Urinary bladder (tissue), 4 donors: ENCODE results near the gene DELE1. TPM values are rescaled to one million over a fixed set of nuclear protein-coding genes. Genes with fewer than 3 reads are reported as not detected.

Experiments
- DNase-seq: peaks from one replicate; pipeline ENCODE4 v3.0.0-alpha.2; 2015; ENCODE audit errors: extremely low spot score
- H3K27ac ChIP-seq: one replicate; pipeline ENCODE4 v1.5.1; 2013; ENCODE audit warnings: low read depth, mild to moderate bottlenecking, moderate library complexity
- H3K36me3 ChIP-seq: one replicate; pipeline ENCODE4 v1.6.1; 2013; ENCODE audit warnings: mild to moderate bottlenecking, moderate library complexity; ENCODE audit not compliant: insufficient read depth
- H3K4me1 ChIP-seq: one replicate; pipeline ENCODE4 v1.6.1; 2013; ENCODE audit warnings: mild to moderate bottlenecking, moderate library complexity; ENCODE audit not compliant: insufficient read depth
- H3K4me3 ChIP-seq: one replicate; pipeline ENCODE4 v1.5.1; 2013; ENCODE audit warnings: low read depth, low read length
- WGBS: extraction: QIAGEN DNeasy Blood & Tissue Kit; methylation state at CpG from one replicate; pipeline ENCODE4 v1.1.7; 2013; 5-methylcytosine and 5-hydroxymethylcytosine counted together
- polyA plus RNA-seq: library from polyadenylated mRNA; stranded (reverse); fragments of 200-250 nt; gene quantifications from one replicate; pipeline ENCODE4 v1.2.3, GENCODE V29; 2013
- total RNA-seq: library from RNA; depleted of rRNA; stranded (reverse); fragments of >200 nt; gene quantifications from one replicate; pipeline ENCODE4 v1.2.3, GENCODE V29; 2014
- donor health status: healthy with polysubstance abuse.
- donor health status: healthy.

Gene DELE1
- total and polyA plus RNA-seq, 2 donors, result 50.5 to 55.9 TPM

DNA sequence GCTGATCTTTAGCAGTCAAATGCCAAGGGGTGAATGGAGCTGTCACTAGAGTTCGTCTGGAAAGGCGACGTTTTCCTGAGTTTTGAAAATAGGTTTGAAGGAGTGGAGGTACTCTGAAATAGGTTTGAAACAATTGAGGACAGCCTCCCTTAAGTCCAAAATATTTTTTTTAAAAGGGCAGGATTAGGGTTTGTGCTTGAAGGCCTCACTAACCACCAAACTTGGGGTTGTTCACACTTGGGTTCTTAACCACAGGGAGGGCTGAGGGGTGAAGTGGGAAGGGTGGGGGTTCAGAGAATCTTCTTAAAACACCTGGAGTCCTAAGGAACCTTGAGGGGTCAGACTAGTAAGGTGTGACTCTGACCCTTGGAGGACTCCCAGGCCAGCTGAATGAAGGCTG, 37.8 kb downstream of the DELE1 start:
- Histone ChIP-seq H3K27ac (no peak overlapping the region), H3K36me3 (no peaks in the 10 kb centered on the region)

DNA sequence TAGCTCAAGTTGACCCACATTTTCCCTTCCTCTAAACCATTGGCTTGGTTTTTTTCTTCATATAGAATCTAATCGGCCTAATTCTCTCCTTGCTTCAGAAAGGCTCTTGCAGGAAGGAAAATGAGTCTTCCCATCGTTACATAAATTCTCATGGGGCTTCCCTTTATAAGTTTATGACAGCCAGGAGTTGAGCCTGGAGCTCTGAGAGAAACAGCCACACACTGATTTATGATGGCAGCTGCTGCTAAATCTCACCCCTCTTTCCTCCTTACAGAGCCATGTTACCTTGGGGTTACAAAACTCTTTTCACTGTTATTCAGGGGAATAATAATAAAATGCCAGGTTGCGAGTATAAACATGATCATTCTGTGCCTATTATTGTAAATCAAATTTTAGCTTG, 40.0 kb downstream of the DELE1 start:
- 48% methylated on average over 3 of the region's 3 CpGs for WGBS
- no peak for DNase-seq
- H3K27ac ChIP-seq, result no peak overlapping the region
- H3K36me3 ChIP-seq, result no peaks in the 10 kb centered on the region
- H3K4me1 ChIP-seq, result no peaks in the 10 kb centered on the region
- H3K4me3 ChIP-seq, result no peak overlapping the region

More for the DNA sequence above, 37.8 kb downstream of the DELE1 start:
- Histone ChIP-seq H3K4me3 (no peak overlapping the region), H3K4me1 (no peaks in the 10 kb centered on the region)
- WGBS, result 89% methylated on average over 3 of the region's 3 CpGs
- DNase-seq, result no peak

DNA sequence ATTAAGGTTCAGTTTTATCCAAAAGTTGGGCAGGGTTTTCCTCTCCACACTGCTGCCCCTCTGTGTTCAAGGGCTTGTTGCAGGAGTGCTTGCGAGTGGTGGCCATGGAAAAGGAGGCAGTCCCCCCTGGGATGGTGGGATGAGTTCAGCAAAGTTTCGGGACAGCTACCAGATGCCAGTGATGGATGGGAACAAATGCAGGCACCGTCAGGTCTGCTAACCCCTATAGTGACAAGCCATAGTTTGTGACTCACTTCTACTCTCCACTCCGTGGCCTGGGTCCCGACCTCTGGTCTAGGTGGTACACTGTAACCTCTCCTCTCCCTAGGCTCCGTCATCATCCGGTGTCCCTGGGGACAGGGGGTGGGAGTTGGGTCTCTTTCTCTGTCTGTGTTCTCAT, 41.4 kb downstream of the DELE1 start:
- no peak overlapping the region for H3K27ac ChIP-seq
- 67% methylated on average over 7 of the region's 7 CpGs for WGBS
- no peak for DNase-seq
- H3K36me3 ChIP-seq, result no peaks in the 10 kb centered on the region
- H3K4me3 ChIP-seq, result no peak overlapping the region
- no peaks in the 10 kb centered on the region for H3K4me1 ChIP-seq

DNA sequence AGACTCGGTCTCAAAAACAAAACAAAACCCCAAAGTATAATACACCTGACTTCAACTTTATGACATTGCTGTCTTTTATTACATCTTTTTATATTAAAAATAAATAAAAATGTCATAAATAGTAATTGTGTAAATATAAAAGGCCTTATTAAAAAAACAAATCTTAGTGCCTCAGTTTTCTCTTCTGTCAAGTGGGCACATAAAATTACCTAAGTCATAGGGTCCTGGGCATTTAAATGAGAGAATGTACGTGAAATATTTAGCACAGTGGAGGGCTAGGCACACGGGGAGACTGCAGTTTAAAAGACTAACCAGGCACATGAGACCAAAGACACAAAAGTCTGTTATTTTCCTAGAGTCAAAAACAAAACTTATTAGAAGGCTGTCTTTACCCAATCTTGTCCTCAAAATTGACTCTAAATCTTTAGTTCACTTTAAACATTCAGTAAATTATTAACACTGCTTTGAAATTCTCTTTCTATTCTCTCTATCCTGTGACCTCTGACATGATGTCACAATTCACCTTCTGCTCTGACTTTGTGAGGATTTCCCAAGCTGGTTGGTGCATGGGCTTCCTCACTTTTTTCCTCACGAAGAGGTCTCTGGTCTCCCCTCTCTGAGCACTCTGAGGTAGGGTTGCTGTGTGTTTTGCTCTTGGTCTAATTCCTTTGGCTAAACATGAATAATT, 42.7 kb downstream of the DELE1 start:
- no peaks in the 10 kb centered on the region for H3K36me3 ChIP-seq
- H3K27ac ChIP-seq, result no peak overlapping the region
- 82% methylated on average over 4 of the region's 4 CpGs for WGBS
- no peaks in the 10 kb centered on the region for H3K4me1 ChIP-seq
- no peak overlapping the region for H3K4me3 ChIP-seq
- DNase-seq, result no peak

DNA sequence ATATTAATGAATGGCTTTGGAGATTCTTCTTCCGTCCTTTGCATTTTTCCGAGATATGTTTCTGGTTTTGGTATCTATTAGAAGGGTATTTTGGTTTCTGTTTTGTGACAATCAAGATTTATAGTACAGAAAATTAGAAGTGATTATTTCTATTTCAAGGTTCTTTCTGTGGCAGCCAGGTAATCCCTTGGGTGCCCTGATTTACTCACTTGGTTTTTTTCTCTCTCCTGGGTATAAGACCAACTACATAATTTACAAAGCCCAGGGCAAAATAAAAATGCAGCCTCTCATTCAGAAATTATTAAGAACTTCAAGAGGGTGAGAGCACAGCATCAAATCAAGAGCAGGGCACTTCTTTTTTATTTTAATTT, 43.3 kb downstream of the DELE1 start:
- WGBS, result 94% methylated on average over 2 of the region's 2 CpGs
- Histone ChIP-seq H3K27ac (no peak overlapping the region), H3K4me1 (no peaks in the 10 kb centered on the region)

DNA sequence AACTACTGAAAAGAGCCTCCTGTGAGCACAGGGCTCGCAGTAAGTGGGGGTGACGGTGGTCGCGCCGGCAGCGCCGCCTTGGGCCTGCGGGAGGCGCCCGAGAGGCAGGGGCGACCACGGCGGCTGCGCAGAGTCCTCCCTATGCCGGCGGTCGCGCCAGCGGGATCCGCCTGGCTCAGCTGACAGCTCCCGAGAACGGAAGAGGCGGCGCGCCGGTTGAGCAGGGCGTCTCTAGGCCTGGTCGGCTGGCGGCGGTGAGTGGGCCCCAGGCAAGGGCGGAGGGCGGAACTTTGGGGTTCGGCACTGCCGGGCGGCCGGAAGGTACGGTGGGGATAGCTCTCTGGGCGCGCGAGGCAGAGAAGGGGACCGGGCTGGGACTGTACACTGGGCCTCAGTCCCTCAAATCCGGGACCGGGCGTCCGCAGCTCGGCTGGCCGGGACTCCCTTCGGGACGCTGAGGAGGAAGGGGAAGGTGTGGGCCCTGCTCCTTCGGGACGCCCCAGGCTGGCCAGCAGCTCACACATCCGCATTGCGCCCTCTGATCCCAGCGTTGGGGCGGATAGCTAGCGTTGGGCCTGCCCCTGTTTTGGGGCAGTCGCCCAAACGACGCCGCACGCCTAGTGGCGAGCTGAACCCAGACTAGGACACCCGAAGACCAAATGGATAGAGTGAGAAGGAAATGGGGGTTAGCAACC, 45.4 kb downstream of the DELE1 start, which contains the start of gene RNF14:
Gene RNF14, plus strand, starts transcription at position 192 of the 695 bp plus-strand sequence. CDS start 4,484 bp downstream, outside the sequence.
- peak within 1 kb of the TSS; percentile 86 for H3K27ac ChIP-seq
- H3K4me3 ChIP-seq, result peak within 1 kb of the TSS; percentile 50
- under 1% methylated on average over 63 of the region's 63 CpGs for WGBS
- peak; percentile 77 for DNase-seq
- no peaks in the 10 kb centered on the region for H3K4me1 ChIP-seq
- no peaks in the 10 kb centered on the region for H3K36me3 ChIP-seq

More for the DNA sequence above, 43.3 kb downstream of the DELE1 start:
- Histone ChIP-seq H3K4me3 (no peak overlapping the region), H3K36me3 (no peaks in the 10 kb centered on the region)
- DNase-seq, result no peak

DNA sequence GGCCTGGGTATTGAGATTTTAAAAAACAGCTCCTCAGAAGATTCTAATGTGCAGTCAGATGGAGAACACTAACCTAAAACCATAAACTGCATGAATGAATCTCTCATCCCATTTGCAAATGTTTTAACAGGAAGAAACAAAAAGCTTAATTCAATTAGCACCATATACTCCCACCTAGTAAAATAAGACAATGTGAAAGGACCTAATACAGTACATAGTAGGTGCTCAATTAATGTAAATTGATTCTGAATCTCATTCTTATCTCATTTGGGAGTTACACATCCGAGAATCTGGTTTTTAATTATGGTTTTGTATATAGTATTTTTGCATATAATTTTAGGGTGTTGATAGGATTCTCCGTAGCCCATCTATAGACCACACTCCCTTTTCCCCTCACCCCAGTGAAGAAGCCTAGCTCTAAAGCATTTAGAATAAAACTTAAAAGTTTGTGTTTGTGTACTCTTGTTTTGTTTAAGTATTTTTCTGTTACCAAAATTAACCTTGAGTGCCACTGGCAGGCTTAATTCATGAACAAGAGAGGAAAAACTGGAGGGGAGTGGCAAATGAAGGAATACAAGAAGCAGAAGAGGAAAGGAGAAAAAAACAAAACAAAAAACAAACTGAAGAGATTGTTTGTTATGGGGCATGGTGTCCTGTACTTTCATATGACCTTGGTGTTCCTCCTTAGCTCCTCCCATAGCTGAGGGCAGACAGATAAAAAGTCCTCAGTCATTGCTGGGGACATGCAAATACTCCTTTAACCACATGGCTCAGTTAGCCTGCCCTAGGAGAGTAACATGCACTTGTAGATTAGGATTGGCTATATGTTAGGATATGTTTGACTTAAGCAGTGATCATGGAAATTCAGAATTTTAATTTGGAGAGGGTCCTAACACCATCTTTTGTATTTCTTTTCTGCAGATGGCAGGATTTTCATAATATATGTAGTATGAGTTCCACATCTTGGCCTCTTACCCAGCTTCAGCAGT, 46.4 kb downstream of the DELE1 start:
- WGBS, result 71% methylated on average over 2 of the region's 2 CpGs

DNA sequence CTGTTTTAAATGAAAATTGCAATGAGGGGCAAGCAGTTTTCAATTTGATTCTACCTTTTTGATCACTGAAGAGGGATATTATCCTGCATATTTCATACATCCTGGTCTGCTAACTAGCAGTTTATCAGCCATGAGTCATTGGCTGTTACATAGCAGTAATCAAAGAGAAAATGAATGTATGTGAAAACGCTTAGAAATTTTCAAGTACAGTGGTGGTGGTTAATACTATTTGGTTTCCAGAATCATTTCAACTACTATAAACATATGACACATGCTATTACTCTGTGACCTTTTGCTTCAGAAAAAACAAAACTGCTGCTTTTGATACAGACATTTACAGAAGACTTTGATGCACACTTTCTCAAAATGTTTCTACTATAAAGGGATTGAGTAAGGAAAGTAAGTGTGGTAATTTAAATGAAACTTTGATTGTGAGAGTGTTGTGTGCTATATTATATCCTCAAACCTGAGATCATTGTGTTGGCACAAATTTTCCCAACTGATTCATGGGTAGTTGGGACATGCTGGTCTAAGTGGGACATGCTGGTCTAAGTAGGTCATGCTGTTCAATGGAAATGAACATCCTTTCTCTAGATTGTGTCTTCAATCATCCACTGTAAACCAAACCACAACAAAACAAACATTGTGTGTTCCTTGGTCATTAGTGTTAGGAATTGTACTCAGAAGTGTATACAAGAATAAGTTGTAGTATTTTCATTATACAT, 50.4 kb downstream of the DELE1 start:
- Histone ChIP-seq H3K36me3 (peaks cover 8% of the 10 kb centered on the region), H3K4me1 (no peaks in the 10 kb centered on the region), H3K27ac (no peak overlapping the region), H3K4me3 (no peak overlapping the region)
- no peak for DNase-seq
- WGBS, result 75% methylated on average over 1 of the region's 1 CpG

More for the DNA sequence above, 46.4 kb downstream of the DELE1 start:
- peak overlapping the region; percentile 50 for H3K4me3 ChIP-seq
- peak overlapping the region; percentile 86 for H3K27ac ChIP-seq
- H3K4me1 ChIP-seq, result no peaks in the 10 kb centered on the region
- DNase-seq, result no peak
- no peaks in the 10 kb centered on the region for H3K36me3 ChIP-seq

DNA sequence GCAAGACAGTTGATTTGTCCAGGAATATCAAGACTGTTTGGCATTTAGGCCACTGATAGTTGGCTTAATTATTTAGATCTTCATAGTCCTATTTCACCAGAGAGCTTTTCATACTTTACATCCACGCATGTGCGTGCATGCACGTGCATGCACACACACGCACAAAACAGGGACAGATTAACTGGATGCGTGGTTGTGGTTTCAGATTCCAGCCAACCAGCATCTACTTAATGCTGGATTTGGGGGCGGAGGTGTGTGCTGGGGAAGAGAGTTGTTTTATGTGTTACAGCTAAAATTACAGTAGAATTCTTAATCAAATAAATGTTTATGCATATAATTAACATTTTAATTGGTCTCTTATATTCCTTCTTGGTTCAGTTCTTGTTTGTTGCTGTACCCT, 52.5 kb downstream of the DELE1 start:
- H3K36me3 ChIP-seq, result peaks cover 12% of the 10 kb centered on the region
- no peaks in the 10 kb centered on the region for H3K4me1 ChIP-seq
- H3K27ac ChIP-seq, result no peak overlapping the region
- DNase-seq, result no peak
- no peak overlapping the region for H3K4me3 ChIP-seq
- 88% methylated on average over 6 of the region's 6 CpGs for WGBS

DNA sequence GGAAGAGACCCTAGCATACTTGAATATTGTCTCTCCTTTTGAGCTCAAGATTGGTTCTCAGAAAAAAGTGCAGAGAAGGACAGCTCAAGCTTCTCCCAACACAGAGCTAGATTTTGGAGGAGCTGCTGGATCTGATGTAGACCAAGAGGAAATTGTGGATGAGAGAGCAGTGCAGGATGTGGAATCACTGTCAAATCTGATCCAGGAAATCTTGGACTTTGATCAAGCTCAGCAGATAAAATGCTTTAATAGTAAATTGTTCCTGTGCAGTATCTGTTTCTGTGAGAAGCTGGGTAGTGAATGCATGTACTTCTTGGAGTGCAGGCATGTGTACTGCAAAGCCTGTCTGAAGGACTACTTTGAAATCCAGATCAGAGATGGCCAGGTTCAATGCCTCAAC, 54.7 kb downstream of the DELE1 start:
- DNase-seq, result no peak
- H3K36me3 ChIP-seq, result peaks cover 12% of the 10 kb centered on the region

DNA sequence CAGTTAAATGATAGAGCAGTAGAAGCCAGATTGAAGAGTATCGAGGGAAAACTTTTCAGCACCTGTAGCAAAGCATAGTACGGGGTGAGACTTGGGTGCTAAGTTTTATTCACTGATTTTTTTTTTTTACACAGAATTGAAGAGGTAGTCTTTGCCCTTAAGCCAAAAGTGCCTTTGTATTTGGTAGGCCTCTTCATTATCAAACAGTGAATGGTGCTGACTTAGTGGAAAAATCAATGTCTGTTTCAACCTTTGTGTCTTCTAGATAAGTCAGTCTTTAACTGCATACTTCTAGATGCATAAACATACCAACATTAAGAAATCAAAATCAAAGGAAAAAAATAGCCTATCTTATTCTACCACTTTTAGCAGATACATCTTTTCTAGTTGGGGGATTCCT, 59.0 kb downstream of the DELE1 start:
- peaks cover 17% of the 10 kb centered on the region for H3K36me3 ChIP-seq
- 48% methylated on average over 2 of the region's 2 CpGs for WGBS
- no peak overlapping the region for H3K27ac ChIP-seq
- H3K4me3 ChIP-seq, result no peak overlapping the region
- no peaks in the 10 kb centered on the region for H3K4me1 ChIP-seq
- no peak for DNase-seq

More for the DNA sequence above, 54.7 kb downstream of the DELE1 start:
- no peak overlapping the region for H3K27ac ChIP-seq
- no peak overlapping the region for H3K4me3 ChIP-seq
- no peaks in the 10 kb centered on the region for H3K4me1 ChIP-seq

DNA sequence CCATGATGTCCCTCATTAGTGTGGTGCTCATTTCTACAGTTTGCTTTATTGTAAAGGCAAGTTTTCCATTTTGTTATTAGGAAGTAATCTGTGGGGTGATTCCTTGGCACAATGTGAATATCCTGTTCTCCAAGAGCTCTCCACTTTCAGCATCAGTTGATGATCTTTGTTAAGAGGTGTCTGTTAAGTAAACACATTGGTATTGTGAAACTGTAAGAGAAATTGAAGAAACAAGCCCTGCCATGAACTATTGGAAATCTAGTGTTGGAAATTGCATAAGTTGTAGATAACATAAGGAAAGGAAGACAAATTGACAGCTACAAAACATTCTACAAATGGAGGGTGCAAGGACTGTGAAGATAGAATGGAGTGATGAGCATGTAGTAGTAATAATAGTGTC, 62.4 kb downstream of the DELE1 start:
- Histone ChIP-seq H3K36me3 (peaks cover 7% of the 10 kb centered on the region), H3K4me3 (no peak overlapping the region), H3K4me1 (no peaks in the 10 kb centered on the region), H3K27ac (no peak overlapping the region)
- no peak for DNase-seq

DNA sequence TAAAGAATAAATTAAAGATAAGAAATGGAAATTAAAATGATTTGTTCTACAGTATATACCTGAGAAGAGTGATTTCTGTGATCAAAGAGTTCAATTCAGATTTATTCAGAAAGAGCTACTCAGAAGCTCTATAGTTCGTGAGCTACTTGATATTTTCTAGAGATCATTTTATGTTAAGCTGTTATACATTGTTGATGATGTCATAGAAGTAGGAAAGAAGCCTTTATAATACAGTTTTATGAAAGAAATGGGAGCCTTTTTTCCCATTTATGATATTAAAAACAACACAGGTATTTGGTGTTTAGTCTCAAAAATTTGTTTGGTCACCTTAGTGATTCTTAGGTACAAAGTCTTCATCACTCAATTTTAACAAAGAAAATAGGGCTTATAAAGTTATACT, 66.0 kb downstream of the DELE1 start:
- no peaks in the 10 kb centered on the region for H3K4me1 ChIP-seq
- WGBS, result 0% methylated on average over 1 of the region's 1 CpG
- H3K36me3 ChIP-seq, result peaks cover 9% of the 10 kb centered on the region
- H3K4me3 ChIP-seq, result no peak overlapping the region
- no peak overlapping the region for H3K27ac ChIP-seq
- no peak for DNase-seq
